Activated CD4-positive, CD25-positive, alpha-beta regulatory T cell treated with anti-CD3 and anti-CD28 coated beads, Interleukin-2, amount 50 U/mL, for 72 hours (primary cell): Measurements from ENCODE around the gene CARMIL3.

Experiments
- DNase-seq: peaks from one replicate; pipeline ENCODE4 v3.0.0; 2021

The CARMIL3 gene

DNA sequence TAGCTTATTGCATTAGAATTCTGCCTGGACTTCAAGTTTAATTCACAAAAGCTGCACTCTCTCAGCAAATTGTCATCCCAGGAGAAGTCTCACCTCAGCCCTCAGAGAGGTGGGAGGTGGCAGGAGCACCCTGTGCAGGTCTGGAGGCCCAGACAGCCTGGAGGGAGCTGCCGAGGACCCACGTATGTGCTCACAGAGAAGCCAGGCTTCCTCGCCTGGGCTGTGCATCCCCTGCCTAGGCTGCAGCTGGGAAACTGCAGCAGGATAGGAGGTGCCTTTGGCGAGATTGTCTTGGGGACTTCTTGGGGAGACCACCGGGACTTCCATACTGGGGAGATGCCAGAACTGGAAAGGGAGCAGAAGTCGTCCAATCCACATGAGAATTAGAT, 28.3 kb downstream of the CARMIL3 start:
- no peak for DNase-seq

DNA sequence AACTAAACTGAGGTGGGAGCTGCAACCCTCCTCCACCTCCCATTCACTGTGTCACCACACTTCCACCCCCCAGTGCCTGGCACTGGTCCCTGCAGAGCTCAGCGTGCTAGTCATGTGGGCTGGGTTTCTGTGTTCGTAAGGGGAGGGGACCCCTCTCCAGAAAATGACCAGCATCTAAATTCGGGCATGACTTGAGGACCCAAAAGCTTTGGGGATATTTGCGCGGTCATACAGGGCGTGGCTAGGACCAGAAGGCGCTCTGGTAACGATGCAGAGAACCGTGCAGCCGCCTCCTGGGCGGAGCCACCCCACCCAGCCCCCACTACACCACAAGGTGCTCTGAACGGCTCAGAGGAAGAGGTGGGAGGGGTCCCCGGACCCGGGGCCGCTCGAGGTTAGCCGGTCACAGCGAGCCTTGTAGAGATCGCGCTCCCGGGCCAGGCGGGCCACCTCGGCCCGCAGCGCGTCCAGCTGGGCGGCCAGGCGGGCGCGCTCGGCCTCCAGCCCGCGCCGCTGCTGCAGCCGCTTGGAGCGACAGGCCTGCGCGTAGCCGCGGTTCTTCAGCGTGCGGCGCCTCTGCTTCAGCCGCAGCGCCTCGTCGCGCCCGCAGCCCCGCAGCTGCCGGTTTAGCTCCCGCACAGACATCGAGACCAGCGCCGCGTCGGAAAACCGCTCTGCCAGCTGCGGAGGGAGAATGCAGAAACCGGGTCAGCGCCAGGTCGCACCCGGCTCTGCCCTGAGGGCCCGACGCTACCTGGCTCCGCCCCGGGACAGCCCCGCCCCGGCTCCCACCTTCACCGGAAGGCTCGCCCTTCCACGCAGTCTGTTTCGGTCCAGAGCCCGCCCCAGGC, 29.3 kb downstream of the CARMIL3 start:
- DNase-seq: peak; percentile 74

DNA sequence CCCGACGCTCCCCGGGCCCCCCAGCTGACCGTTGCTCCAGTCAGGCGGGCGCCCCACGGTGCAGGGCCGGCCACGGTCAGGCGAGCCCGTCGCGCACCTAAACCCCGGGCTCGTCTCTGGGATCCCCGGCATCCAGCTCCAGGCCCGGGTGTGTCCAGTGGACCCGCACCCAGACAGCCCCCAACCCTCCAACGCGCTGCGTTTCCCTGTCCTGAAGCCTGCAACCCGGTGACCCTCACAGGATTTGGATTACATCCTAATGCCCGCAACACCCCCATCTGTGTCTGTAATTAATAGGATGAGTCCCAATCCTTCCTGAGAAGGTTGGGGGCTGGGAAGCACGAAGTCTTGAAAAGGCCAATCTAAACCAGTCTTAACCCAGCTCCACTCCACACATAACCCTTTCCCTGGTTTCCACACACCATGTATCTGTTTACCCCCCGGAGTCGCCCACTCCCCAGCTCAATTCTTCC, 30.0 kb downstream of the CARMIL3 start:
- no peak for DNase-seq

DNA sequence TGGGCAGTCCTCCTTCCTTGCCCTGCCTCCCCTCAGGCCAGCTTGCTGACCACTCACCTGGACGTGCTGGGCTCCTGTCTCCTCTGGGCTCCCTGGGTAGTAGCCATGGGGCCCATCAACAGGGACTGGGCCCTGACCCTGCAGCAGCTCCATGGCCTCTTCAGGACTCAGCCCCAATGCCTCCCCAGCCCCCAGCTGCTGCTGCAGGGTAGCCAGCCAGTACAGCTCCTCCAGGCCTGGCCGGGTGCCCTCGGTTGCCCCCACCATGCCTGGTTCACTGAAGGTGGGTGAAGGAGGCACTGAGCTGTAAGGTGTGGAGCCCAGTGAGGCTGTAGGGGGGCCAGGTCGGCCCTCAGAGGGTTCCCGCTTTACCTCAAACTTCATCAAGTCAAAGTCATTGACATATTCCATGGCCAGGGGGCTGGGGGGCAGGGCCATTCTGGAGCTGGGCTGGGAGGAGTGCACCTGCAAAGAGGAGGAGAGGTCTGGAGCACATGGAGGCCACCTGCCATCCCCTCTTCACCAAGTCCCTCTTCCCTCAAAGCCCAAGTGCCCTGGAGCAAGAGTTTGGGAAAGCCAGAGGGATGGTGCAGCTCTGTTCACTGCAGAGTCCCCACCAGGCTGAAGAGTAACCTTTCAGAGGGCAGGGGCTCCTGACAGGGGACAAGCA, 30.7 kb downstream of the CARMIL3 start:
- no peak for DNase-seq

DNA sequence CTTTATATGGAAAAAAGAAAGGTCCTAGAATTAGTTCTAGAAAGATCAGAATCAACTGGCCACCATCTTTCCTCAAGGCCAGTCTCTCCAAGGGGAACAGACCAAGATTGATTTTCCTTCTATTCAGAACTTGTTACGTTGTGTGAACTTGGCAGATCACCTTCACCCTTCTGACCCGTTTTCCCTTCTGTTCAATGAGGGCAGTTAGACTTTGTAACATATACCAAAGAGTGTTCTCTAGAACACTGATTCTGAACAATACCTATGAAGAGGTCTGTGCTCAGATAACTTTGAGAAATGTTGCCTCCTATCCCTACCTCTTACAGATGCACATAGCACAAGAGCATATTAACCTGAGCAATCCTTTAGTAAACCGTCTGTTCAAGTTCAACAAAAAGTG, 31.7 kb downstream of the CARMIL3 start:
- DNase-seq: no peak

DNA sequence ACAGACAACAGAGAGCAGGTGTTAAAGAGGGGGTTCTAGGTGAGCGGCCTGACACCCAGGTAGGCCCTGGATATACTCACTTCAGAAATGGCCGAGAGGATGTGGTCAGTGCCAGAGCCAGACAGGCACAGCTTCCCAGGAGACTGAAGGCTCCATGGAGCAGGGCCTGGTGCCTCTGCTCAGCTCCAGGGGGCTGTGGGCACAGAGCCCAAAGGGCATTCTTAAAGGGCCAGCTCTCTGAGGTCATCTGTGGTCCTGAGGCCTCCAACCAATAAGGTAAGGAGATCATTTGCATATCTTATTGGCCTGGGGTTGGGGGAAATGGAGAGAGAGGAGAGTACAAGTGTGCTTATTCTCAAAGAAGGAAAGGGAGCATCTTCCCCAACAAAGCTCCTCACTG, 32.6 kb downstream of the CARMIL3 start:
- no peak for DNase-seq

DNA sequence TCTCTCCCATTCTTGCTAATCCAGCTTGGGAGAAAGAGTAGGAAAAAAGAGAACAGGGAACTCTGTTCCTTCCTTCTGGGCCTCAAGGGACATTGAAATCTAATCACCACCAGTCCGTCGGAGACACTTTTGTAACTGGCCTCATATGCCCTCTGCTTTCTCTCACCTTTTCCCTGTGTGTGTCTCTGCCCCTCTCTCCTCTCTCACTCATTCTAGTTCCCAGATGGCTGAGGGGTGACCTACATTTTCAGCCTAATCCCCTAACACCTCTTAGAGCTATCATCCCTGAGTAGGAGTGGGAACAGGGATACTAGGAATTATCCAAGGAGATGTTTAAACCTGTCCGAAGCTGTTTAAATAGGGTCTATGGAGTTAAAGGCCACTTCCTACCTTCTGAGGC, 33.4 kb downstream of the CARMIL3 start:
- DNase-seq: no peak

DNA sequence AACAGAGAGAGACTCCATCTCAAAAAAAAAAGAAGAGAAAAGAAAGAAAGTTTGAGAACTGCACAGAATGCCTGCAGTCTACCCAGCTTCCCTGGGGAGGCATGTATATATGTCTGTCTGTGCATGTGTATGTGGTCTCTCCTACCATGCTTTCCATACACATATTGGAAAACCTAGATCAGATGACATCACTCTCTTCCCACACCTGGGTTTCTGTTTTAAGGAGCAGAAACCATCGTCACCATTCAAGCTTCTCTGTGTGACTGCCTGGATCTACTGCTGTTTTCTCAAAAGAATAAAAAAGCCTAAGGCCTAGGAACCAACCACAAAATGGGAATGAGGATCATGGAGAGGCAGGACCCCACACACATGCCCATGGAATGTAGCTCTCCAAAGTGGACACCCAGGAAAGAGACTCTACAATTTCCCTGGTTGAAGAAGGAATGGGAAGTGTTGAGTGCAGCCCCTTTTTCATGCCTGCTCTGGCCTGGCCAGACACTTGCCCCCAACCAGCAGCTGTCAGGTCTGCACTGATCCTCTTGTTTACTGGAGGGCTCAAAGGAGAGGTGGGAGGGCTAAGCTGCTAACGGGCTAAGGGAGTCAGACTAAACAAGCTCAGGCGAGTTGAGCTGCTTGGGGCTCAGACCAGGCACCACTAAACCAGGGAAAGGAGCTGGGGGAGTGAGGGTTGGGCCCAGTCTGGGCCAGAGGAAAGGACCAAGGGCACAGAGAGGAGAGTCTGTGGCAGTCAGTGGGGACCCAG, 34.6 kb downstream of the CARMIL3 start:
- DNase-seq: no peak

DNA sequence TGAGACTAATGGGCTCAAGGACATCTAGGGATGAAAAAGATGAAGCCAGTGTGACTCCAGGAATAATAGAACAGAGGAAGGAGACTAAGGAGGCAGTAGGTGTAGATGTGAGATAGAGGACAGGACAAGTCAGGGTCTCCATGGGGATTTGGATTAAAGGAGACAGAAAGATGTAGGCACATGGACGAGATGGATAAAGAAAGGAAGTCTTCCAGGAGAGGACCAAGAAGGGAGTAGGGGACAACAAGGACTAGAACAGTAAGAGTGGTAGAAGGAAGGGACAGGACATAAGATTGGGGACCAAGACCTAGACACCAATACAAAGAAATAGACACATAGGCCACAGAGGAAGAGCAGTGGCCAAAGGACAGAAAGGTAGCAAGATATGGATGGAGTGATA, 35.2 kb downstream of the CARMIL3 start:
- DNase-seq: no peak

DNA sequence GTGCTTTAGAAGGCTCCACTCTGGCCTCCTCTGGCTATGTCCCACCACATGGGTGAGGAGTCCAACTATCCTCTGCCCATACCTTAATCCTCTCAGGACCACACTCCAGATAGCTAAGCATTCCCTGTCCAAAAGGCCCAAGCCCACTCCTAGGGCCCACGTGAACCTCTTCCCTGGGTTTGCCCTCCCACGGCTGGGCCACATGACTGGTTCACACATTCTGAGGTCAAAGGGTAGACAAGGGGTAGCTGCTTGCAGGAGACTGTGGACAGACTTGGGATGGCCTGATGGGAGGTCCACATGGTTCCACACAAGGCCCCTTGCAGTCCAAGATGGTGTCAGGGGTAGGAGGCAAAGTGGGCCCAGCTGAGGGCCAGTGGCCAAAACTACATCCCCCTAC, 36.3 kb downstream of the CARMIL3 start:
- DNase-seq: no peak

DNA sequence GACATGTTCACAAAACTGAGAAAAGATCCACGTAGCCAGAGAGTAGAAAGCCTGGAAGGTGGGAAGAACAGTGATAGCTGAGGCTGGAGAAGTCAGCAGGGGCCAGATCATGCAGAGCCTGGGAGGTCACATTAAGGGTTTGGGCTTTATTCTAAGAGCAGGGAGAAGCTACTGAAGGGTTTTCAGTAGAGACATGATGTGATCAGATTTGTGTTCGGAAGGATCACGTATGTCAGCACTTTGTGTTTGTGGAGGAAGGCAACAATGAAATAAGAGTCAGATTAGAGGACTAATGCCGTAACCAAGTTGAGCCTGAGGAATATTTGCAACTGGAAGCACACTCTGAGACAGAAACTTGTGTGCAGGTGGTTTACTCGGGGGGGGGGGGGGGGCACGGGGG, 38.1 kb downstream of the CARMIL3 start:
- DNase-seq: no peak

DNA sequence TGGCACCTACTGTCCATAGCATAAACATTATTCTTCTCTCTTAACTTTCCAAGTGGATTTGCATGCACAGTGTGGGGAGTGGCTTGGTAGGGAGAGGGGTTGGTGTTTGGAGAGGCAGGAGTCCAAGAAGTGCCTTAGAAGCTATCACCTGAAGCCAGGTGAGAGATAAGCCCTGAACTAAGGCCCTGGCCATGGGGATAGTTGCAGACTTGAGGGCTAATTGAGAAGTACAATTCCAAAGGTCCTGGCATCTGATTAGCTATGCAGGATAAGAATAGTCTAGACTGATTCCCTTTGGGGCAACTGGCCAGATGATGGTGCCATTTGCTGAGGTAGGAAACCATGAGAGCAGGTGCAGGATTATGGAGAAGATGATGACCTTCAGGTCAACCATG, 40.3 kb downstream of the CARMIL3 start:
- no peak for DNase-seq

DNA sequence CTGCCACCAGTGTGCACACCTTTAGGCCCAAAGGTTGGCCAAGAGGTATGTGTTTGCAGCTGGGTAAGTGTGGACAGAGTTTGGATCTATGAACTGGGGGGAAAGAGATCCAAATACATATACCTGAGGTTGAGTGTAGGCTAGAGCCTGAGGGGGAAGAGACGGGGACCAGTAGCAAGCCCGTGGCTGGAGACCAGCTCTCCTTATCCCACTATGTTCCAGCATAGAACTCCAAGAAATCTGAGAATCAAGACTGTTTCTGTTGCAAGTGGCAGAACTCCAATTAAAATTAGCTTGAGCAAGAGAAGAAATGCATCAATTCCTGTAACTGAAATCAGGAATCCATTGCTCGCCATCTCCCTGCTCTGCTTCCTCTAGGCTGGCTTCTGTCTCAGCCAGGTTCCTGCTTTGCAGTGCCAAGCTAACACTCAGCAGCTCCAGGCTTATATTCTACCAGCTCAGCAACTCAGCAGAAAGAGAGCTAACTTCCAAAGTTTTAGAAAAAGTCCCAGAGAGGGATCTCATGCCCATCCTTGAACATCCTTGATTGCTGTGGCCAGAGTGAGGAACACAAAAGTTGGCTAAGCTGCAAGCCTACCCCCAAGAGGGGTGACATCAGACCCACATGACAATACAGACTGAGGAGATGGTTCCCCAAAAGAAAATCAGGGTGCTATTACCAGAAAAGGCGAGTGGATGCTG, 40.8 kb downstream of the CARMIL3 start:
- no peak for DNase-seq

DNA sequence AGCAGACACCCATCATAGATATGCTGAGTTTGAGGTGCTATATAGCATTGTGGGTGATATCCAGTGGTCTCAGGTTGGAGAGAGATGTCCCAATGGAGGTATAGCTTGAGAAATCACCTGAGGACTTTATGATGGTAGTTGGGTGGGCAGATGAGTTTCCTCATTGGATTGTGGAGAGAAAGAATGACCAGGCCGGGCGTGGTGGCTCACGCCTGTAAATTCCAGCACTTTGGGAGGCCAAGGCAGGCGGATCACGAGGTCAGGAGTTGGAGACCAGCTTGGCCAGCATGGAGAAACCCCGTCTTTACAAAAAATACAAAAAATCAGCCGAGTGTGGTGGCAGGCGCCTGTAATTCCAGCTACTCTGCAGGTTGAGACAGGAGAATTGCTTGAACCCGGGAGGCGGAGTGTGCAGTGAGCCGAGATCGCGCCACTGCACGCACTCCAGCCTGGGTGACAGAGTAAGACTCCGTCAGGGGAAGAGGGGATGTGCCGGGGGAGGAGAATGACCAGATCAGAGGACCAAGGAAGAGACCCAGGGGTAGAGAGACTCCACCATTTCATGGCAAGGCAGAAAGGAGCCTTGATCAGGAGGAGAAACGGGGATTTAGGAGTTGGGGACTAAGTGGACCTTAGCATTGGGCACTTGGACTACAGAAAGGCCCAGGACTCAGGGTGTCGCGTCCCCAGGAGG, 41.5 kb downstream of the CARMIL3 start:
- DNase-seq: no peak

DNA sequence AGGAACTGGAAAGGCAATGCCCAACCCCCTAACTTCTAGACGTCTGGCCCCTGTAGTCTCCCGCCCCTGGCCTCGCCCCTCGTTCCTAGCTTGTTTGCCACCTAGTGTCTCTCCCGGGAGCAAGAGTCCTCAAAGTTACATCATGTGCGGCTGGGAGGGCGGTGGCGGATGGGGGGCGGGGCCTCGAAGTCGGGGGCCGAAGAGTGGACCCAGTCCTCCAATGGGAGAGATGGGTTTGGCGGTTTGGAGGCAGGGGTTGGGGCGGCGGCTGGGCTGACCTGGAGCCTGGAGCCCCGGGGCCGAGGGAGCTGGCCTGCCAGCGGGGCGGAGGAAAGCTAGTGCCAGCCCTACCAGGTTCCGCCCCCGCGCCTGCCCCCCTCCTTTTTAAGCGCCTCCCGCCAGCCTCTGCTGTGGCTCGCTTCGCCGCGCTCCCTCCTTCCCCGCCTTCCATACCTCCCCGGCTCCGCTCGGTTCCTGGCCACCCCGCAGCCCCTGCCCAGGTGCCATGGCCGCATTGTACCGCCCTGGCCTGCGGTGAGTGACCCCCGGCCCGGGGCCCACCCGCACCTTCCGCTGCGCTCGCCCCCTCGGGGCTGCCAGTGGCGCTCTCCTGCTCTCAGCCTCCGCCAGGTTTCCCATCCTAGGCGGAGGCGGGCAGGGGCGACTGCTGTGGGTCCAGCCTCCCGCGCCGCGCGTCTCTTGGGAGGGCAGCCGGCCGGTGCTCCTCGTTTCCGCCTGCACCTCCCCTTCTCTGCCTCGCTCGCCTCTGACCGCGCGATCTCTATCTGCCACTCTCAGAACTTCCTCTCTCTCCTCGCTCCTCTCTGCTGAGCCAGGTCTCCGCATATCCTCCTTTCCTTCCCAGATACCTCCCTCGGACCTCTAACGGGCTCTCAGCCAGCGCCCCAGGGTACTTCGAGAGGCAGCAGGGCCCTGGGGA, 42.4 kb downstream of the CARMIL3 start, which contains the start of gene PCK2:
Gene PCK2 (plus strand): TSS at position 411 of the 940 bp plus-strand sequence. CDS start 95 bp downstream, at position 506.
- peak; percentile 79 for DNase-seq

DNA sequence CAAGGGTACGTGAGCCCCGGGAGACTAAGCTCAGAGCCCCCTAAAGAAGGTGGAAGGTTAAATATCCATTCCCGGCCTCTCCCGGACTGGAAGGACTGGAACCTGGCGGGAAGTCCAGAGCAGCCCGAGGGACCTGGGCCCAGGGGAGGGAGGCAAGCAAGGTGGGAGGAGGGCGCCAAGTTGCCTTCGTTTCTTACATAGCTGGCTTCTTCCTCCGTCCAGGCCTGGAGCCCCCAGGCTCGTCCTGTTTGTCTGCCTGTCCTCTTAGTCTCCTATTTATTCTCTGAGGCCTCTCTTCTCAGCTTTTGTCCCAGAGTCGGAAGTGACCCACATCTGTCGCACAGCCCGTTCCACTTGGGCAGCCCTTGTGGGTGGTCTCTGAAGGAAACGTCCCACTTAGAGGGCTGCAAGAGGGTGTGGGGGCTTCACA, 43.0 kb downstream of the CARMIL3 start:
- DNase-seq: no peak

DNA sequence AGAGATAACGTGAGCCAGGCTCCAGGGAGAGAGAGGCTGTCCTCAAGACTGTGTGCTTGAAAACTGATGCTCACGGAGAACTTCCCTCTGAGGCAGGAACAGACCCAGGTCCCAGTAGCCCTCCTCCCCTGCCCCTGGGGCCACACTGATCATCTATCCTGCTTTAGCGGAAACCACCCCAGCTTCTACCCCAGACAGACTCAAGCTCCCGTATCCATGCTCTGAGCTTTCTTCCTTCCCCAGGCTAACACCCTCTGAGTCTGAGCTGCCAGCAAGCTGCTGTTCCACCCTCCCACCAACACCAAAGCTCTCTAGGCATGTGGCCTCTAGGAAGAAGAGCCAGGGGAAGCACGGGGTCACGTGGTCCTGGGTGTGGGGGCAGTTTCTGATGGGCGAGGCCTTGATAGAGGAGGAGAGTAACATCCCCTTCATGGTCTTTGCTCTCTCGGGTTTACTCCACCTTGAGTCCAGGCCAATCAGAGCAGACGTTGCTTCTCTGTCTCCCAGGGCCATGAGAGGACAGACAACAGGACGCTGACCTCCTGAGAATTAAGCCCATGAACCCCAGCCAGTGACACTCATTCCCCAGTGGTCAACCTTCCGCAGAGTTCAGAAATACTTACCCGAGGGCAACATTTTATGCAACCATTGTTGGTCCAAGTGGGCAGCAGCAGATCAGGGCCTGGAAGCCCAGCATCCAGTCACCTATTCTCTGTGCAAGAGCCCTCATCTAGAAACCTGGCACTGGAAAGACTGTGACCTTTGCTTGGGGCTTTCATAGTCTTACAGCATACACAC, 43.7 kb downstream of the CARMIL3 start:
- DNase-seq: peak; percentile 63

DNA sequence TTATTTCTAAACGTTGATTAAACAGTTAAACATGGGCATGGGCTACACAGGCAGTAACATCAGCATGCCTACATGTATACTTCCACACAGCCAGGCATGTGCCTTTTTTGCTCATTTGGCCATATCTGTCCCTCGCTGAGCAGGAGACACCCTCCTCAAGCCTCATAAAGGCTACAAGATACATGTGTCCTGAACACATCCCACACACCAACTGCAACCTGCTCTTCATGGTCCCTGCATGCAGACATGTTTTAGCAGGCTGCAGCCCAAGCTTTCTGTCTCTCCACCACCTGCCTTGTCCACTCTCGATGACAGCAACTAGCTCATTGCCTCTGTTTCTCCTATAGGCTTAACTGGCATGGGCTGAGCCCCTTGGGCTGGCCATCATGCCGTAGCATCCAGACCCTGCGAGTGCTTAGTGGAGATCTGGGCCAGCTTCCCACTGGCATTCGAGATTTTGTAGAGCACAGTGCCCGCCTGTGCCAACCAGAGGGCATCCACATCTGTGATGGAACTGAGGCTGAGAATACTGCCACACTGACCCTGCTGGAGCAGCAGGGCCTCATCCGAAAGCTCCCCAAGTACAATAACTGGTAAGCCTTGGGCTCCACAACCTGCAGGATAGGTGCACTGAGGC, 44.9 kb downstream of the CARMIL3 start:
- peak; percentile 25 for DNase-seq

DNA sequence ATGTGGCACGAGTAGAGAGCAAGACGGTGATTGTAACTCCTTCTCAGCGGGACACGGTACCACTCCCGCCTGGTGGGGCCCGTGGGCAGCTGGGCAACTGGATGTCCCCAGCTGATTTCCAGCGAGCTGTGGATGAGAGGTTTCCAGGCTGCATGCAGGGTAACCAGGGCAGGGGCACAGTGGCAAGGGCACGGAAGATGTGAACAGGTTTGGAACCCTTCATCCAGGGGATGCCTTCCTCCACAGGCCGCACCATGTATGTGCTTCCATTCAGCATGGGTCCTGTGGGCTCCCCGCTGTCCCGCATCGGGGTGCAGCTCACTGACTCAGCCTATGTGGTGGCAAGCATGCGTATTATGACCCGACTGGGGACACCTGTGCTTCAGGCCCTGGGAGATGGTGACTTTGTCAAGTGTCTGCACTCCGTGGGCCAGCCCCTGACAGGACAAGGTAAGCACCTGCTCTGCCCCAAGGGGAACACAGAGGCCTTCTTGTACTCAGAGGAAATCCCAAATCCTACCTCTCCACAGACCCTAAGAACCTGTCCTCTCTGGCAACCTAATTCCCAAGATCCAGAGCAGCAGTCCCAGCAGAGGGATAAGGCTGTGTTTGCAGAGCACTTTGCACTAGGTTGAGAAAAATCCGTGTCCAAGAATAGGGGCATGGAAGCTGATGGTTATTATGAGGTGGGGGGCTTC, 46.6 kb downstream of the CARMIL3 start:
- DNase-seq: no peak
